Endothelial cell of umbilical vein (primary cell): ENCODE measurements around the gene FHIT.

Experiments
- EZH2 ChIP-seq: IDR thresholded peaks from 2 replicates; pipeline ENCODE4 v1.6.1; 2012; ENCODE audit warnings: borderline replicate concordance, low read depth, mild to moderate bottlenecking, moderate library complexity, low read length, inconsistent platforms; ENCODE audit not compliant: severe bottlenecking
- GATA2 ChIP-seq: IDR thresholded peaks from 2 replicates; pipeline ENCODE4 v1.7.0; 2011; ENCODE audit warnings: low read depth, mild to moderate bottlenecking, moderate library complexity, mixed read lengths, low read length; ENCODE audit not compliant: insufficient read length, insufficient read depth
- JUN ChIP-seq: IDR thresholded peaks from 2 replicates; pipeline ENCODE4 v1.6.1; 2011; ENCODE audit warnings: borderline replicate concordance, low read depth; ENCODE audit not compliant: insufficient read length, insufficient read depth
- MYC ChIP-seq: IDR thresholded peaks from one replicate; pipeline ENCODE4 v1.6.1; 2011; ENCODE audit warnings: mild to moderate bottlenecking, low read depth, low read length
- POLR2A ChIP-seq: IDR thresholded peaks from 2 replicates; pipeline ENCODE4 v1.6.1; 2012; ENCODE audit warnings: low read depth, mild to moderate bottlenecking, control low read depth, low read length
- POLR2AphosphoS5 ChIP-seq: IDR thresholded peaks from 2 replicates; pipeline ENCODE4 v1.6.1; 2012; ENCODE audit warnings: low read depth, mild to moderate bottlenecking, control low read depth, low read length, moderate library complexity; ENCODE audit not compliant: insufficient read depth
- TF ChIP-seq, protein P1 (sequence below), 2 donors: IDR thresholded peaks; 1 replicate in 1 of 2; 2 replicates in 1 of 2; pipeline ENCODE4 v1.5.1; 2011; ENCODE audit warnings: low read length in 2 of 2, mild to moderate bottlenecking in 2 of 2, moderate library complexity in 2 of 2, control low read depth in 1 of 2, inconsistent platforms in 1 of 2, low read depth in 1 of 2; ENCODE audit not compliant: insufficient read depth in 1 of 2; ENCODE audit errors: extremely low read depth in 1 of 2
- TF ChIP-seq, protein P2 (sequence below): IDR thresholded peaks from 2 replicates; pipeline ENCODE4 v1.6.1; 2011; ENCODE audit not compliant: insufficient read depth, insufficient read length

DNA sequence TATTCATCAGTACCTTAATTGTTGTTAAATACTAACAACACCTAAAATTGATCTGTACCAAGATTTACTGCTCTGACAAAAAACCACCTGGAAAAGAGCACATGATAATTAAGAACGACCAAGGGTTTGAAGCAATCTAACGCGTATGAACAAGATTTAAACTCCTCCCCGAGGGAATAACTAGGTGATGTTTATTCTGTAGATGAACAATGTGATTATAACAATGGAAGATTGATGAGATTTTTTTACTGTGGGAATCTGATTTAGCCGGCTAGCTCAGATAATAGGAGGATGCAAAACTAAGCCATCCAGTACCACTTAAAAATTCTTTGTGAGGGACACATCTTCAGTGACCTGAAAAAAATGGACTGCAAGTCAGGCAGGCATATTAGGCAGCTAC, 222.1 kb downstream of the FHIT start:
- TF ChIP-seq, protein P1, sequence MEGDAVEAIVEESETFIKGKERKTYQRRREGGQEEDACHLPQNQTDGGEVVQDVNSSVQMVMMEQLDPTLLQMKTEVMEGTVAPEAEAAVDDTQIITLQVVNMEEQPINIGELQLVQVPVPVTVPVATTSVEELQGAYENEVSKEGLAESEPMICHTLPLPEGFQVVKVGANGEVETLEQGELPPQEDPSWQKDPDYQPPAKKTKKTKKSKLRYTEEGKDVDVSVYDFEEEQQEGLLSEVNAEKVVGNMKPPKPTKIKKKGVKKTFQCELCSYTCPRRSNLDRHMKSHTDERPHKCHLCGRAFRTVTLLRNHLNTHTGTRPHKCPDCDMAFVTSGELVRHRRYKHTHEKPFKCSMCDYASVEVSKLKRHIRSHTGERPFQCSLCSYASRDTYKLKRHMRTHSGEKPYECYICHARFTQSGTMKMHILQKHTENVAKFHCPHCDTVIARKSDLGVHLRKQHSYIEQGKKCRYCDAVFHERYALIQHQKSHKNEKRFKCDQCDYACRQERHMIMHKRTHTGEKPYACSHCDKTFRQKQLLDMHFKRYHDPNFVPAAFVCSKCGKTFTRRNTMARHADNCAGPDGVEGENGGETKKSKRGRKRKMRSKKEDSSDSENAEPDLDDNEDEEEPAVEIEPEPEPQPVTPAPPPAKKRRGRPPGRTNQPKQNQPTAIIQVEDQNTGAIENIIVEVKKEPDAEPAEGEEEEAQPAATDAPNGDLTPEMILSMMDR (IDR thresholded peaks at IDR 0.05; ENCODE audit: extremely low read depth in 1 of 2, insufficient read depth in 1 of 2, low read depth in 1 of 2, low read length in 2 of 2) = no peak
- no peak for TF ChIP-seq POLR2A
- TF ChIP-seq POLR2AphosphoS5 = no peak
- TF ChIP-seq EZH2 = no peak
- TF ChIP-seq, protein P2, sequence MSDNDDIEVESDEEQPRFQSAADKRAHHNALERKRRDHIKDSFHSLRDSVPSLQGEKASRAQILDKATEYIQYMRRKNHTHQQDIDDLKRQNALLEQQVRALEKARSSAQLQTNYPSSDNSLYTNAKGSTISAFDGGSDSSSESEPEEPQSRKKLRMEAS = no peak
- no peak for TF ChIP-seq JUN
- no peak for TF ChIP-seq MYC
- TF ChIP-seq GATA2 = no peak
